Suprapubic skin (tissue), 4 donors: ENCODE results near the gene MYH16. TPM values are rescaled to one million over a fixed set of nuclear protein-coding genes. Genes with fewer than 3 reads are reported as not detected.
A peak's percentile ranks its signal among the peaks of the same experiment; 100 is the strongest.
"Not testable (repeated sequence)": the region's sequence is repeated elsewhere in the genome, so short reads cannot be mapped to it uniquely, and the experiment has no call there.

Experiments
- DNase-seq, 2 donors: peaks; one replicate each; pipeline ENCODE4 v3.0.0-alpha.2; 2019; ENCODE audit warnings: low spot score in 2 of 2
- H3K27ac ChIP-seq: fragments of 200-600 bp; sonication (generic); one replicate; pipeline ENCODE4 v1.5.1; 2019
- H3K27me3 ChIP-seq: fragments of 200-600 bp; sonication (generic); one replicate; pipeline ENCODE4 v1.5.1; 2019
- H3K36me3 ChIP-seq: fragments of 200-600 bp; sonication (generic); one replicate; pipeline ENCODE4 v1.5.1; 2019
- H3K4me1 ChIP-seq: fragments of 200-600 bp; sonication (generic); one replicate; pipeline ENCODE4 v1.5.1; 2019
- H3K4me3 ChIP-seq: fragments of 200-600 bp; sonication (generic); one replicate; pipeline ENCODE4 v1.5.1; 2019; ENCODE audit warnings: mild to moderate bottlenecking
- H3K9me3 ChIP-seq: fragments of 200-600 bp; sonication (generic); one replicate; pipeline ENCODE4 v1.5.1; 2019
- EP300 ChIP-seq: sonication (generic); formaldehyde crosslinking; IDR thresholded peaks from one replicate; pipeline ENCODE4 v1.6.1; 2017; ENCODE audit warnings: antibody characterized with exemption
- POLR2A ChIP-seq, 2 donors: fragments of 450-650 bp; IDR thresholded peaks; one replicate each; pipeline ENCODE4 v1.6.1; 2017; ENCODE audit warnings: antibody characterized with exemption in 2 of 2, mild to moderate bottlenecking in 2 of 2, moderate library complexity in 2 of 2
- POLR2AphosphoS5 ChIP-seq, 3 donors: sonication (generic); formaldehyde crosslinking; IDR thresholded peaks; one replicate each; pipeline ENCODE4 v1.6.1; 2017; ENCODE audit warnings: antibody characterized with exemption in 3 of 3
- WGBS: methylation state at CpG from one replicate; pipeline ENCODE4 v1.1.5; 2018; 5-methylcytosine and 5-hydroxymethylcytosine counted together
- total RNA-seq, 4 donors: library from RNA; depleted of rRNA; stranded (reverse); fragments of >200 nt; gene quantifications; one replicate each; pipeline ENCODE4 v1.1.0, GENCODE V29; 2016
- TF ChIP-seq, protein P1 (sequence below), 2 donors: fragments of 200-600 bp in 1 of 2; fragments of 450-650 bp in 1 of 2; sonication (generic) in 1 of 2; IDR thresholded peaks; one replicate each; pipeline ENCODE4 v1.5.1; 2016 to 2019; ENCODE audit warnings: antibody characterized with exemption in 2 of 2, mild to moderate bottlenecking in 1 of 2, moderate library complexity in 1 of 2

Gene MYH16
- total RNA-seq, 4 donors from 2014 or later: not detected

DNA sequence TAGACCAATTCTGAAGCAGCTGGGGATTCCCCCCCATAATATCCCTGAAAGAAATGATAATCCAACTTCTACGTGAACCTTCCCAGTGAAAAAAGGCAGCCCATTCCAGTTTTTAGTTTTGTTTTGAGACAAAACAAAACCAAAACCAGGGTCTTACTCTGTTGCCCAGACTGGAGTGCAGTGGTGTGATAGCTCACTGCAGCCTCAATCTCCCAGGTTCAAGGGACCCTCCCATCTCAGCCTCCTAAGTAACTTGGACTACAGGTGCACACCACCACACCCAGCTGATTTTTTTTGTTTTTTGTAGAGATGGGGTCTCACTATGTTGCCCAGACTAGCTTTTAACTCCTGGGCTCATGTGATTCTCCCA lies 40.5 kb downstream of the MYH16 start:
- Histone ChIP-seq H3K27ac (no peak overlapping the region), H3K36me3 (no peaks in the 10 kb centered on the region), H3K9me3 (no peaks in the 10 kb centered on the region), H3K4me3 (no peak overlapping the region), H3K4me1 (peaks cover 8% of the 10 kb centered on the region), H3K27me3 (no peaks in the 10 kb centered on the region)
- DNase-seq: no peak
- 32% methylated on average over 1 of the region's 1 CpG for WGBS
- TF ChIP-seq, protein P1, sequence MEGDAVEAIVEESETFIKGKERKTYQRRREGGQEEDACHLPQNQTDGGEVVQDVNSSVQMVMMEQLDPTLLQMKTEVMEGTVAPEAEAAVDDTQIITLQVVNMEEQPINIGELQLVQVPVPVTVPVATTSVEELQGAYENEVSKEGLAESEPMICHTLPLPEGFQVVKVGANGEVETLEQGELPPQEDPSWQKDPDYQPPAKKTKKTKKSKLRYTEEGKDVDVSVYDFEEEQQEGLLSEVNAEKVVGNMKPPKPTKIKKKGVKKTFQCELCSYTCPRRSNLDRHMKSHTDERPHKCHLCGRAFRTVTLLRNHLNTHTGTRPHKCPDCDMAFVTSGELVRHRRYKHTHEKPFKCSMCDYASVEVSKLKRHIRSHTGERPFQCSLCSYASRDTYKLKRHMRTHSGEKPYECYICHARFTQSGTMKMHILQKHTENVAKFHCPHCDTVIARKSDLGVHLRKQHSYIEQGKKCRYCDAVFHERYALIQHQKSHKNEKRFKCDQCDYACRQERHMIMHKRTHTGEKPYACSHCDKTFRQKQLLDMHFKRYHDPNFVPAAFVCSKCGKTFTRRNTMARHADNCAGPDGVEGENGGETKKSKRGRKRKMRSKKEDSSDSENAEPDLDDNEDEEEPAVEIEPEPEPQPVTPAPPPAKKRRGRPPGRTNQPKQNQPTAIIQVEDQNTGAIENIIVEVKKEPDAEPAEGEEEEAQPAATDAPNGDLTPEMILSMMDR (IDR thresholded peaks at IDR 0.05): no peak
- TF ChIP-seq EP300 (no peak), POLR2A (IDR thresholded peaks at IDR 0.05) (no peak), POLR2AphosphoS5 (IDR thresholded peaks at IDR 0.05) (no peak)

DNA sequence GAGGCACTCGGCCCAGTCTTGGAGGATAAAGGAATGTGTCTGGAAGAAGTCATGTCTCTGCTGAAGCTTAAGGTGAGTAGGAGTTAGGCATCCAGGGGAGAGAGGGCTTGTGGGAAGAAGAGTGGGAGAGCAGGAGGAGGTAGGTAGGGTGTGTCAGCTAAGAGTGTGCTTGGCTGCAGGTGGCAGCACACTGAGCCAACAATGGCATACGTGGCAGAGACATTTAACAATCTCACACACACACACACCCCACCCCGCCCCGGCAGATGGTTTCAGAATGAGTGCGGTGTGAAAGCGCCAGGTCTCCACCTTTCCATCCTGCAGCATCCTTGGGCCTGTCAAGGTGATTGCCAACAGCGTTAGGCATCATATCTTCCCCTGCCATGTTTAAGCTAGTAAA lies 41.9 kb downstream of the MYH16 start:
- Histone ChIP-seq H3K27ac (no peak overlapping the region), H3K36me3 (no peaks in the 10 kb centered on the region), H3K4me3 (no peak overlapping the region), H3K27me3 (no peaks in the 10 kb centered on the region), H3K9me3 (no peaks in the 10 kb centered on the region), H3K4me1 (peaks cover 8% of the 10 kb centered on the region)
- 60% methylated on average over 7 of the region's 7 CpGs for WGBS
- DNase-seq: no peak
- TF ChIP-seq, protein P1 (IDR thresholded peaks at IDR 0.05): no peak
- TF ChIP-seq POLR2A (IDR thresholded peaks at IDR 0.05) (no peak), POLR2AphosphoS5 (IDR thresholded peaks at IDR 0.05) (no peak), EP300 (no peak)

DNA sequence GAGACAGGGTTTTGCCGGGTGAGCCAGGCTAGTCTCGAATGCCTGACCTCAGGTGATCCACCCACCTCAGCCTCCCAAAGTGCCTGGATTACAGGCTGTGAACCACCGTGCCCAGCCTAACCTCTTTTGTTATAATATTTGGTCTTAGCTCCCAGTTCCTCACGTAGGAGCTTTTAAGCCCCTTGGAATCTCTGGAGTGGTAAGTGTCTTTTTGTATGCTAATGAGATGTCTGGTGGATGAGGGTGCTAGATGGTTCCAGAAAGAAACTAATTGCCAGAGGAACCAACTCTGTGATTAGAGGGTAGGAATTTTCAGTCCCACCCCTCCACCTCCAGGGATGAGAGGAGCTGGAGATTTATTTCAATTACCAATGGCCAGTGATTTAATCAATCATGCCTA lies 47.7 kb downstream of the MYH16 start:
- 69% methylated on average over 4 of the region's 4 CpGs for WGBS
- TF ChIP-seq, protein P1 (IDR thresholded peaks at IDR 0.05): no peak
- TF ChIP-seq EP300: no peak

DNA sequence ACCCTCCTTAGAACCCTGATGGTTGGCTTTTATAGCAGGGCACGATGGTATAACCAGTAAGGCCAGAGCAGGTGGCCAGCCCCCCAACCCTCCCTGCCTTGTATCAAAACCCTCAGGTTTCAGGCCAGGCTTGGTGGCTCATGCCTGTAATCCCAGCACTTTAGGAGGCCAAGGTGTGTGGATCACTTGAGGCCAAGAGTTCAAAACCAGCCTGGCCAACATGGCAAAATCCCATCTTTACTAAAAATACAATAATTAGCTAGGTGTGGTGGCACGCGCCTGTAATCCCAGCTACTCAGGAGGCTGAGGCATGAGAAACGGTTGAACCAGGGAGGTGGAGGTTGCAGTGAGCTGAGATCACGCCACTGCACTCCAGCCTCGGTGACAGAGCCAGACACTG lies 50.0 kb downstream of the MYH16 start:
- H3K36me3 ChIP-seq, H3K9me3 ChIP-seq, H3K4me3 ChIP-seq, H3K27me3 ChIP-seq, H3K27ac ChIP-seq, DNase-seq: not testable (repeated sequence)
- WGBS: 94% methylated on average over 6 of the region's 6 CpGs
- peaks cover 24% of the 10 kb centered on the region for H3K4me1 ChIP-seq

More for the DNA sequence above, 47.7 kb downstream of the MYH16 start:
- Histone ChIP-seq H3K4me1 (peaks cover 9% of the 10 kb centered on the region), H3K9me3 (no peaks in the 10 kb centered on the region), H3K4me3 (no peak overlapping the region), H3K27ac (no peak overlapping the region), H3K36me3 (no peaks in the 10 kb centered on the region), H3K27me3 (no peaks in the 10 kb centered on the region)
- no peak for DNase-seq

DNA sequence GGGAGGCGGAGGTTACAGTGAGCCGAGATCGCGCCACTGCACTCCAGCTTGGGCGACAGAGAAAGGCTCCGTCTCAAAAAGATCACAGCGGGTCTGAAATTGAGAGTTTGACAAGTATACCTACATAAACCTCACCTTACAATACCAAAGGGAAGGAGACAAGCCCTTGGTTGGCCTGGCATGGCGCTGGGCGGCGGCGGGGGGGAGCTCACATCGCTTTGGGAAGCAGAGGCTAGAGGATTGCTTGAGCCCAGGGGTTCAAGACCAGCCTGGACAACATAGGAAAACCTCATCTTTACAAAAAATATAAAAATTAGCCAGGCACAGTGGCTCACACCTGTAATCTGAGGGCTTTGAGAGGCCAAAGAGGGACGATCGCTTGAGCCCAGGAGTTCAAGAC lies 51.9 kb downstream of the MYH16 start:
- no peaks in the 10 kb centered on the region for H3K9me3 ChIP-seq
- no peak overlapping the region for H3K27ac ChIP-seq
- no peaks in the 10 kb centered on the region for H3K27me3 ChIP-seq
- TF ChIP-seq, protein P1 (IDR thresholded peaks at IDR 0.05): no peak
- TF ChIP-seq POLR2AphosphoS5 (IDR thresholded peaks at IDR 0.05) (no peak), EP300 (no peak), POLR2A (IDR thresholded peaks at IDR 0.05) (no peak)
- peaks cover 42% of the 10 kb centered on the region for H3K4me1 ChIP-seq
- H3K4me3 ChIP-seq: peak overlapping the region; percentile 98
- WGBS: 98% methylated on average over 14 of the region's 14 CpGs
- H3K36me3 ChIP-seq: no peaks in the 10 kb centered on the region
- DNase-seq: no peak

DNA sequence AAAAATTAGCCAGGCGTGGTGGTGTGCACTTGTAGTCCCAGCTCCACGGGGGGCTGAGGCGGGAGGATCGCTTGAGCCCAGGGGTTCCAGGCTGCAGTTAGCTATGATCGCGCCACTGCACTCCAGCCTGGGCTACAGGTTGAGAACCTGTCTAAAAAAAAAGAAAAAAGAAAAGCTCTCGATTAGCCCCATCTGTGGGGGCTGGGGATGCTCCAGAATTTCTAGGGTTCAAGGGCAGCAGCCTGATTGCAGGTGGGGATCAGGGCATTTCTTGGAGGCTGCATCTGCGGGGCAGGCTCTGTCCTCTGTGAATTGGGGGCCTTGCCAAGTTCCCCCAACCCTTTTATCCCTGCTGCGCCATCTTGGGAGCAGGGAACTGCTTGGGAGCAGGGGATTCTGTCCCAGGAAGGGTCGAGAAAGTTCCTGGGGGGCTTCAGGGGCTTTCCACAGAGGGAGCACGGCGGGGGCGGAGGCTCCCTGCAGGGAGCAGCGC lies 52.4 kb downstream of the MYH16 start:
- Histone ChIP-seq H3K9me3 (no peaks in the 10 kb centered on the region), H3K4me1 (peaks cover 46% of the 10 kb centered on the region), H3K4me3 (peak overlapping the region; percentile 98), H3K27me3 (no peaks in the 10 kb centered on the region), H3K36me3 (no peaks in the 10 kb centered on the region), H3K27ac (peak overlapping the region; percentile 87)
- no peak for TF ChIP-seq POLR2A (IDR thresholded peaks at IDR 0.05)
- TF ChIP-seq POLR2AphosphoS5 (IDR thresholded peaks at IDR 0.05): no peak
- no peak for TF ChIP-seq EP300
- TF ChIP-seq, protein P1 (IDR thresholded peaks at IDR 0.05): no peak
- no peak for DNase-seq
- WGBS: 25% methylated on average over 14 of the region's 14 CpGs
